ENCODE data around the gene POLR2C. TPM values are rescaled to one million over a fixed set of nuclear protein-coding genes. Genes with fewer than 3 reads are reported as not detected.

The POLR2C gene
- total RNA-seq, 1 experiment from 2014 or later = 47.8 TPM

- no peak overlapping the region for H3K27ac ChIP-seq
- intact Hi-C loops (cut with micrococcal nuclease; ENCODE audit: unreplicated experiment) = no loop called here
Measured at GRCh38 chr16:57470711-57471110, 8.2 kb downstream of the POLR2C start.

GRCh38 chr16:57471209-57471608 is 8.7 kb downstream of the POLR2C start:
- no peak for TF ChIP-seq EZH2 (IDR thresholded peaks at IDR 0.05; ENCODE audit: low read depth)
- no peak for TF ChIP-seq CTCF (conservative IDR thresholded peaks at IDR 0.05)
- H3K4me1 ChIP-seq (replicated peaks; ENCODE audit: insufficient read depth) = no peaks in the 10 kb centered on the region
- no peak for DNase-seq
- H3K36me3 ChIP-seq (ENCODE audit: low read depth) = peaks cover 12% of the 10 kb centered on the region; the same call in 1 of the 2 replicates
- no peak overlapping the region for H3K27ac ChIP-seq
- H3K9me2 ChIP-seq (ENCODE audit: insufficient read depth) = no peaks in the 10 kb centered on the region
- no peaks in the 10 kb centered on the region for H3K79me2 ChIP-seq (ENCODE audit: low read depth)
- H4K20me1 ChIP-seq (ENCODE audit: insufficient read depth) = no peaks in the 10 kb centered on the region
- no peak overlapping the region for H2AFZ ChIP-seq
- ChIA-PET CTCF (no interaction called here), POLR2A (ENCODE audit: unreplicated experiment) (no interaction called here)
- no peaks in the 10 kb centered on the region for H3K27me3 ChIP-seq (ENCODE audit: insufficient read depth, low read depth)
- no peaks in the 10 kb centered on the region for H3K9me3 ChIP-seq (ENCODE audit: insufficient read depth, low read depth)
- no peak overlapping the region for H3K4me3 ChIP-seq
- H3F3A ChIP-seq (ENCODE audit: insufficient read depth, low read depth) = no peaks in the 10 kb centered on the region
- intact Hi-C loops (cut with micrococcal nuclease; ENCODE audit: unreplicated experiment) = no loop called here
- H3K4me2 ChIP-seq = no peak overlapping the region
- BruUV-seq (replicated peaks) = no TSS peak

More at GRCh38 chr16:57470711-57471110, 8.2 kb downstream of the POLR2C start:
- H3K27me3 ChIP-seq (ENCODE audit: insufficient read depth, low read depth) = no peaks in the 10 kb centered on the region
- no peak overlapping the region for H3K4me3 ChIP-seq
- no TSS peak for BruUV-seq (replicated peaks)
- H3K9me3 ChIP-seq (ENCODE audit: insufficient read depth, low read depth) = no peaks in the 10 kb centered on the region
- no peaks in the 10 kb centered on the region for H4K20me1 ChIP-seq (ENCODE audit: insufficient read depth)
- no peak overlapping the region for H3K4me2 ChIP-seq
- no peaks in the 10 kb centered on the region for H3K4me1 ChIP-seq (replicated peaks; ENCODE audit: insufficient read depth)
- no peak for DNase-seq
- no peaks in the 10 kb centered on the region for H3K79me2 ChIP-seq (ENCODE audit: low read depth)
- no peaks in the 10 kb centered on the region for H3F3A ChIP-seq (ENCODE audit: insufficient read depth, low read depth)
- peaks cover 12% of the 10 kb centered on the region; the same call in 1 of the 2 replicates for H3K36me3 ChIP-seq (ENCODE audit: low read depth)
- H2AFZ ChIP-seq = no peak overlapping the region
- POLR2A ChIA-PET (ENCODE audit: unreplicated experiment) = no interaction called here
- CTCF ChIA-PET = no interaction called here
- TF ChIP-seq EZH2 (IDR thresholded peaks at IDR 0.05; ENCODE audit: low read depth) (no peak), CTCF (conservative IDR thresholded peaks at IDR 0.05) (no peak)
- H3K9me2 ChIP-seq (ENCODE audit: insufficient read depth) = no peaks in the 10 kb centered on the region

GRCh38 chr16:57471852-57472664 is 9.6 kb downstream of the POLR2C start:
- H2AFZ ChIP-seq = no peak overlapping the region
- intact Hi-C loops (cut with micrococcal nuclease; ENCODE audit: unreplicated experiment) = no loop called here
- H3K79me2 ChIP-seq (ENCODE audit: low read depth) = no peaks in the 10 kb centered on the region
- H3K27me3 ChIP-seq (ENCODE audit: insufficient read depth, low read depth) = no peaks in the 10 kb centered on the region
- ChIA-PET POLR2A (ENCODE audit: unreplicated experiment) (no interaction called here), CTCF (no interaction called here)
- H3K9me2 ChIP-seq (ENCODE audit: insufficient read depth) = no peaks in the 10 kb centered on the region
- no peaks in the 10 kb centered on the region for H3K9me3 ChIP-seq (ENCODE audit: insufficient read depth, low read depth)
- DNase-seq = no peak
- no peak overlapping the region for H3K27ac ChIP-seq
- TF ChIP-seq CTCF (conservative IDR thresholded peaks at IDR 0.05) = no peak
- TF ChIP-seq EZH2 (IDR thresholded peaks at IDR 0.05; ENCODE audit: low read depth) = no peak
- no TSS peak for BruUV-seq (replicated peaks)
- H4K20me1 ChIP-seq (ENCODE audit: insufficient read depth) = no peaks in the 10 kb centered on the region
- peaks cover 12% of the 10 kb centered on the region; the same call in 1 of the 2 replicates for H3K36me3 ChIP-seq (ENCODE audit: low read depth)
- no peaks in the 10 kb centered on the region for H3F3A ChIP-seq (ENCODE audit: insufficient read depth, low read depth)
- no peak overlapping the region for H3K4me3 ChIP-seq
- no peaks in the 10 kb centered on the region for H3K4me1 ChIP-seq (replicated peaks; ENCODE audit: insufficient read depth)
- H3K4me2 ChIP-seq = no peak overlapping the region
